GM18519 (cell line): Measurements from ENCODE around the gene CCS.
"Not testable (repeated sequence)": the region's sequence is repeated elsewhere in the genome, so short reads cannot be mapped to it uniquely, and the experiment has no call there.

ENCODE experiments used
- ATAC-seq: cut with Tn5 transposase; IDR thresholded peaks from one replicate; pipeline ENCODE4 v1.9.1; 2021; ENCODE audit warnings: mild to moderate bottlenecking, moderate library complexity; ENCODE audit not compliant: unreplicated experiment, low FRiP score

The CCS gene

GRCh38 chr11:66619080-66619554, 26.1 kb downstream of the CCS start:
- no peak for ATAC-seq

- ATAC-seq: no peak
These were observed 31.5 kb downstream of the CCS start for GRCh38 chr11:66624450-66624849.

DNA sequence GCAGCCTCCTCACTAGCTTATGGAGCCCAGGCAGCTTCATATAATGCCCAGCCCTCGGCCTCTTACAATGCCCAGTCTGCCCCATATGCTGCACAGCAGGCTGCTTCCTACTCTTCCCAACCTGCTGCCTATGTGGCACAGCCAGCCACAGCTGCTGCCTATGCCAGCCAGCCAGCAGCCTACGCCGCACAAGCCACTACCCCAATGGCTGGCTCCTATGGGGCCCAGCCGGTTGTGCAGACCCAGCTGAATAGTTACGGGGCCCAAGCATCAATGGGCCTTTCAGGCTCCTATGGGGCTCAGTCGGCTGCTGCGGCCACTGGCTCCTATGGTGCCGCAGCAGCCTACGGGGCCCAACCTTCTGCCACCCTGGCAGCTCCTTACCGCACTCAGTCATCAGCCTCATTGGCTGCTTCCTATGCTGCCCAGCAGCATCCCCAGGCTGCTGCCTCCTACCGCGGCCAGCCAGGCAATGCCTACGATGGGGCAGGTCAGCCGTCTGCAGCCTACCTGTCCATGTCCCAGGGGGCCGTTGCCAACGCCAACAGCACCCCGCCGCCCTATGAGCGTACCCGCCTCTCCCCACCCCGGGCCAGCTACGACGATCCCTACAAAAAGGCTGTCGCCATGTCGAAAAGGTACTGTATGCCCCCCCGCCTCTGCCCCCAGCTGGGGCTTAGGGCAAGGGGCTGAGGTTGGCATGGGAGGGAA, 32.2 kb downstream of the CCS start:
- ATAC-seq: no peak

- no peak for ATAC-seq
These were observed 32.8 kb downstream of the CCS start for GRCh38 chr11:66625752-66626149.

DNA sequence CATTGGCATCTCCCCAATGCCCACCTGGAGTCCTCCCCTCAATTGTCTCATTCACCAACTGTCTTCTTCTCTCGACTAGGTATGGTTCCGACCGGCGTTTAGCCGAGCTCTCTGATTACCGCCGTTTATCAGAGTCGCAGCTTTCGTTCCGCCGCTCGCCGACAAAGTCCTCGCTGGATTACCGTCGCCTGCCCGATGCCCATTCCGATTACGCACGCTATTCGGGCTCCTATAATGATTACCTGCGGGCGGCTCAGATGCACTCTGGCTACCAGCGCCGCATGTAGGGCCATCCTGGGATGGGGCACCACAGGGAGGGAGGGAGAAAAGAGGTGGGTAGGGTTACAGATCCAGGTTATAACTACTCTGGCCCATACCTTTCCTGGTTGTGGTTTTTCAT, 33.4 kb downstream of the CCS start:
- no peak for ATAC-seq

DNA sequence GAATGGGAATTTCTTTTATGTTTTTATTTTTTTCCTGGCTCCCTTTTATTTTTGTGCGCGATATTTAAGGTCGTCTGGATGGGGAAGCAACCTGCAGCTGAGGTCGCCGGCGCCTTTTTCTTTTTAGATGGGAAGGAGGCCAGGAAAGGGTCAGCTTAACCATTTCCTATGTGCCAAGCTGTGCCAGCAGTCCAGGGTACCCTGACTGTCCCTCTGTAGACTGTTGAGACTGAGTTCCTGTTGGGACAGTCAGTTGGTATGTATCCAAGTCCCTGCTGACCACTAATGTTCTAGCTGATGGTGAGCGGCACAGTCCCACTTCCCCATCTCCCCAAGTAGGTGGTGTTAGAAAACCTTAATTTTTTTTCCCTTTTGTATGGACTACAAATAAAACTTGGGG, 33.9 kb downstream of the CCS start:
- no peak for ATAC-seq

DNA sequence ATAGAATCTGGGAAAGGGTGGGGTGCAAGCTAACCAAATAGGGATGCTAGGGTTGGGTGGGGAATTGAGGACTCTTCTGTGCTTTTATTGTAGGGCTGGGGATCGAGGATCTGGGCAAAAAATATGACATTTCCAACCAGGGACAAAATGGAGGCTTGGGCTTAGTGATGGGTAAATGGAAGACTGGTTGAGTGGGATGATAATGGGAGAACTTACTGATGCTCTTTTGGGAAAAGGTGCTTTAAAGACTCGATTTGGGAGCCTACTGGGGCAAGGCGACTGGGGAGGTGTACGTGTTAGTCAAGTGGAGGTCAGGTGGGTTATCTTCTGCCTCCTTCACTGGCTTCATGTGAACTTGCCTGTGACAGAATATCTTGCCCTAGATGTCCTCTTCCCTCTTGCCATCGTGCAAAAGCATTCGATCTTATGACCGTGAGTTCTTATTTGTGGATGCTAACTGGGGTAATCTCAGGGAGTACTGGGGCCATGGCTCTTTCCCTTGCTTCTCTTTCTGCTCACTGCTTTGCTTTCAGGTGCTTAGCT, 35.1 kb downstream of the CCS start:
- no peak for ATAC-seq

DNA sequence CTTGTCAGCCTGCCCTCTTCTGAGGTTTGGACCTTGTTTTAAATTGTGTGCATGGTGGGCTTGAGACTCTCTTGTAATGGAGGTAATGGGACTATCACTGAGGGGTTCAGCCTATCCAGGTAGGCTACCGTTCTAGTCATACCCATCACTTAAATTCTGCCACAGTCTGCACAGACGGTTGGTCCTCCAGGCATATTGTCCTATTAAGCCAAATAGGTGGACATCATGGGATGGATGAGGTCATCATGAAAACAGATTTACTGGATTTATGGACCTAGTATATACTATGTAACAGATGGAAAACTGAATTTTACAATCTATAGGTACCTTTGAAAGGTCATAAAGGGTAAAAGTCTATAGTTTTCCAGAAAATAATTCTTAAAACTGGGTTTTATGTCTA, 36.4 kb downstream of the CCS start:
- no peak for ATAC-seq

GRCh38 chr11:66631883-66632282, 38.9 kb downstream of the CCS start:
- ATAC-seq: no peak

GRCh38 chr11:66632952-66633351, 40.0 kb downstream of the CCS start:
- no peak for ATAC-seq

- no peak for ATAC-seq
These were observed 43.4 kb downstream of the CCS start for GRCh38 chr11:66636411-66636810.

DNA sequence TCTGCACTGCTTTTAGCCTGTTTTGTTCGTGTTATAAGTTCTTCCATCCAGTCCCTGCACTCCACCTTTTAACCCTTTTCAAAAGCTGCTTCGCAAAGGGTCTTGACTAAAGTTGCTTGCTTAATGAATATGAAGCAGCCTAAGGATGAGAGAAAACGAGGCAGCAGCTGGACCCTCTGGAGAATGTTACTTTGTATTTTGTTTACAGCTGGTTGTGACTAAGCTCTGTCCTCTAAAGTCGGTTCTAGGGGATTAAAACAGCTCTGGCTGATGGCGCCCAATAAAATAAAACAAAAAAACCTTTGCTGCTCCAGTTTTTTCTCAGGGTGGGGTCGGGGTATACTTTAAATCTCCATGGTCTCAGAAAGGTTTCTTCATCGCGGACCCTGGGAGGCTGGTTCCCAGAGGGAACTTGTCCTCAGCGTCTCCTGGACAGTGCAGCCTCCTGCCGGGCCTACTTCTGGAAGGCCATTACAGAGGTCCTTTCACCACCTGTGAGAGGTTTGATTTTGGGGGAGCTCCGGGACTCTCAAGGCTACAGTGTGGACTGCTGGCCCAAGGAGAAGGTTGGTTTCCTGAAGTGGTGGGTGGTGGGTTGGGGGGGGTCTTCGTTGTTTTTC, 44.7 kb downstream of the CCS start:
- ATAC-seq: no peak

- ATAC-seq: peak; percentile 85
These were observed 45.4 kb downstream of the CCS start, which contains the start of gene RBM4 for GRCh38 chr11:66638177-66639065. Gene RBM4, plus strand, starts transcription at chr11:66638703. Its CDS starts 1,009 bp downstream, at chr11:66639712.

DNA sequence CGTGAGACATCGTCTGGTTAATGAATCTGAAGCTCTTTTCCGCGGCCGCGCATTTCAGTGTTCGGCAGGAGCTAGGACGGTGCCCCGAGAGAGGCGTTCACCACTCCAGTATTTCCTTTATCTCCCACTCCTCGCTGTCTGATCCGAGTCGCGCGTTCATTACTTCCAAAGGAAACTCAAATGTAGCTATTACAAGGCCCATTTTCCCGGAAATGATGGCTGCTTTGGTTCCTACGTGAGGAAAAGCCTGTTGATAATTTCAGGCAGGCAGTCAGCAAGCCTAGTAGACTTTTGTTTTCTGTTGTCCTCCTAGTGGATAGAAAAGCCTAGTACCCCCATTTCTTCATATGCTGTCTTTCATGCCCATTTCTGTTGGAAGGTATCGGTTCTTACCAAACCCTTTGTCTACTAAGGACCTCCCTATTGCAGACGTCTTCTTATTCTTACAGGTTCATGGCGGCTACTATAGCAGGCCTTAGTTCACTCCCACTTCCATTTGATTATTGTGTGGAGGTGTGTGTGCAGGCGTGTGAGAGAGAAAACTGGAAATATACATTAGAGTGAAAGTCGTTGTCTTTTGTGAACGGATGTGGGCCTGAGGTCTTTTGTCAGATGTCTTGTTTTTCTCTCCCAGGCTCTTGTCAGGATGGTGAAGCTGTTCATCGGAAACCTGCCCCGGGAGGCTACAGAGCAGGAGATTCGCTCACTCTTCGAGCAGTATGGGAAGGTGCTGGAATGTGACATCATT, 46.3 kb downstream of the CCS start:
- ATAC-seq: no peak

DNA sequence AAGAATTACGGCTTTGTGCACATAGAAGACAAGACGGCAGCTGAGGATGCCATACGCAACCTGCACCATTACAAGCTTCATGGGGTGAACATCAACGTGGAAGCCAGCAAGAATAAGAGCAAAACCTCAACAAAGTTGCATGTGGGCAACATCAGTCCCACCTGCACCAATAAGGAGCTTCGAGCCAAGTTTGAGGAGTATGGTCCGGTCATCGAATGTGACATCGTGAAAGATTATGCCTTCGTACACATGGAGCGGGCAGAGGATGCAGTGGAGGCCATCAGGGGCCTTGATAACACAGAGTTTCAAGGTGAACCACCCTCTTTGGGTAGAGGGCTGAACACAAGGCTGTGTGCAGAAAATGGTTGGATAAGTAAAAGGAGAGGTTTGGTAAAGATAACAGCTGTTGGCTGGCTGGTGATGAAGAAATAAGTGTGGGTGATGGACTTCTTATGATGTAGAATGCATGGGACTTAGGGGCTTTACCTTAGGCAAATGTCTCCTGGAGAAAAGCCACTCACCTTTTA, 46.9 kb downstream of the CCS start:
- not testable (repeated sequence) for ATAC-seq

DNA sequence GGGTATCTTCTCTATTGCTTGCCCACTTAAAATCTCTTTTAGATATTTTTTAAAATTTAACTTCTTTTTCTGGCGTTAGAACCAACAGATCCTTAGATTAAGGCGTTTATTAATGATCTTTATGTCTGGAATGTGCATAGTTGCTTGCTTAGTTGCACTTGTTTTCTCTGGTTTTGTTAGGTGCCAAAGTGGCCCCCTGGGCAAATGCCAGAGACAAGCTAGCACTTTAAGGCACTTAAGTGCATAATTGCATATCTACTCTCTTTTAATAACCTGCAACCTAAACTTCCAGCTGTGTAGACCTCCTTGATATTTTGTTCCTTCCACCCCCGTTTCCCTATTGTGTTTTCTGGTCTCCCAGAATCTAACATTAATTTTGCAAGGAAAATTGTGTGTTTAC, 48.8 kb downstream of the CCS start:
- no peak for ATAC-seq

- no peak for ATAC-seq
These were observed 50.9 kb downstream of the CCS start for GRCh38 chr11:66643745-66644437.

GRCh38 chr11:66646828-66647227, 53.8 kb downstream of the CCS start:
- no peak for ATAC-seq

GRCh38 chr11:66649903-66650302, 56.9 kb downstream of the CCS start:
- no peak for ATAC-seq
